Mesendoderm (in vitro differentiated cells): Measurements from ENCODE around the gene MACF1.

Experiments used
- DNase-seq: peaks from one replicate; pipeline ENCODE4 v3.0.0; 2013
- H2AK5ac ChIP-seq: 2 replicates; pipeline ENCODE4 v1.6.1; 2013; ENCODE audit warnings: low read length, inconsistent platforms
- H2BK120ac ChIP-seq: 2 replicates; pipeline ENCODE4 v1.6.1; 2013; ENCODE audit warnings: low read depth, mild to moderate bottlenecking, low read length, moderate library complexity, mixed read lengths
- H2BK15ac ChIP-seq: replicated peaks from 2 replicates; pipeline ENCODE4 v1.6.1; 2013; ENCODE audit warnings: low read depth, mild to moderate bottlenecking, moderate library complexity
- H2BK5ac ChIP-seq: 2 replicates; pipeline ENCODE4 v1.6.1; 2013; ENCODE audit warnings: low read length, inconsistent platforms
- H3K18ac ChIP-seq: 2 replicates; pipeline ENCODE4 v1.6.1; 2013; ENCODE audit warnings: mild to moderate bottlenecking, low read length, mixed read lengths
- H3K23ac ChIP-seq: one replicate; pipeline ENCODE4 v1.6.1; 2013; ENCODE audit warnings: low read length
- H3K27ac ChIP-seq: 2 replicates; pipeline ENCODE4 v1.5.1; 2013; ENCODE audit warnings: low read depth, mild to moderate bottlenecking, inconsistent platforms, low read length, moderate library complexity
- H3K27me3 ChIP-seq: 2 replicates; pipeline ENCODE4 v1.6.1; 2013; ENCODE audit warnings: low read length, control low read depth, mild to moderate bottlenecking, inconsistent platforms; ENCODE audit not compliant: insufficient read depth, poor library complexity
- H3K36me3 ChIP-seq: 2 replicates; pipeline ENCODE4 v1.6.1; 2013; ENCODE audit warnings: low read length, inconsistent platforms; ENCODE audit not compliant: control insufficient read depth, insufficient read depth
- H3K4ac ChIP-seq: one replicate; pipeline ENCODE4 v1.6.1; 2013; ENCODE audit warnings: low read depth, mild to moderate bottlenecking, low read length, moderate library complexity
- H3K4me1 ChIP-seq: 2 replicates; pipeline ENCODE4 v1.6.1; 2013; ENCODE audit warnings: low read depth, low read length, inconsistent platforms; ENCODE audit not compliant: control insufficient read depth
- H3K4me2 ChIP-seq: 2 replicates; pipeline ENCODE4 v1.6.1; 2013; ENCODE audit warnings: low read length
- H3K4me3 ChIP-seq: 2 replicates; pipeline ENCODE4 v1.5.1; 2013; ENCODE audit warnings: mild to moderate bottlenecking, low read length
- H3K56ac ChIP-seq: one replicate; pipeline ENCODE4 v1.6.1; 2013; ENCODE audit warnings: low read length
- H3K79me1 ChIP-seq: 2 replicates; pipeline ENCODE4 v1.6.1; 2013; ENCODE audit warnings: low read length, inconsistent platforms
- H3K79me2 ChIP-seq: 2 replicates; pipeline ENCODE4 v1.6.1; 2013; ENCODE audit warnings: mild to moderate bottlenecking, low read length; ENCODE audit not compliant: control insufficient read depth, insufficient read depth
- H3K9ac ChIP-seq: 2 replicates; pipeline ENCODE4 v1.6.1; 2013; ENCODE audit warnings: low read length, inconsistent platforms
- H4K5ac ChIP-seq: one replicate; pipeline ENCODE4 v1.6.1; 2013; ENCODE audit warnings: low read length
- H4K8ac ChIP-seq: one replicate; pipeline ENCODE4 v1.6.1; 2013; ENCODE audit warnings: low read depth, mild to moderate bottlenecking, control low read depth, low read length, moderate library complexity
- WGBS: extraction: QIAGEN DNeasy Blood & Tissue Kit; methylation state at CpG from one replicate; pipeline ENCODE4 v1.1.7; 2013; ENCODE audit warnings: low lambda C conversion rate, missing lambda C conversion rate; ENCODE audit not compliant: insufficient coverage; ENCODE audit errors: extremely low coverage; 5-methylcytosine and 5-hydroxymethylcytosine counted together

MACF1 gene

GRCh38 chr1:39352881-39353280 lies 148.4 kb downstream of the MACF1 start:
- no peak overlapping the region for H3K4me3 ChIP-seq
- no peak overlapping the region for H3K23ac ChIP-seq
- H2BK5ac ChIP-seq: no peak overlapping the region
- H2BK120ac ChIP-seq: no peak overlapping the region
- H2BK15ac ChIP-seq: no peak overlapping the region
- no peak overlapping the region for H3K56ac ChIP-seq
- no peaks in the 10 kb centered on the region for H3K4me1 ChIP-seq
- H3K36me3 ChIP-seq: peaks cover 9% of the 10 kb centered on the region
- H3K9ac ChIP-seq: no peak overlapping the region
- H3K27ac ChIP-seq: no peak overlapping the region
- no peak overlapping the region for H4K5ac ChIP-seq
- DNase-seq: no peak
- H2AK5ac ChIP-seq: no peak overlapping the region
- no peak overlapping the region for H3K4me2 ChIP-seq
- H3K79me2 ChIP-seq: no peaks in the 10 kb centered on the region
- H3K27me3 ChIP-seq: no peaks in the 10 kb centered on the region
- no peak overlapping the region for H3K4ac ChIP-seq
- H3K79me1 ChIP-seq: no peaks in the 10 kb centered on the region
- no peak overlapping the region for H4K8ac ChIP-seq
- H3K18ac ChIP-seq: no peak overlapping the region
- no CpG with 5 or more reads among the region's 3 CpGs for WGBS

- H3K4me3 ChIP-seq: no peak overlapping the region
- H2BK5ac ChIP-seq: no peak overlapping the region
- no peaks in the 10 kb centered on the region for H3K27me3 ChIP-seq
- no peak overlapping the region for H3K18ac ChIP-seq
- no peak overlapping the region for H2BK15ac ChIP-seq
- no peak overlapping the region for H3K4me2 ChIP-seq
- no peak overlapping the region for H2AK5ac ChIP-seq
- H3K4ac ChIP-seq: no peak overlapping the region
- no peaks in the 10 kb centered on the region for H3K79me2 ChIP-seq
- WGBS: no CpG with 5 or more reads among the region's 3 CpGs
- peaks cover 12% of the 10 kb centered on the region for H3K36me3 ChIP-seq
- no peak overlapping the region for H4K8ac ChIP-seq
- no peak overlapping the region for H3K9ac ChIP-seq
- H3K4me1 ChIP-seq: no peaks in the 10 kb centered on the region
- H3K56ac ChIP-seq: no peak overlapping the region
- H3K79me1 ChIP-seq: no peaks in the 10 kb centered on the region
- no peak overlapping the region for H3K23ac ChIP-seq
- H2BK120ac ChIP-seq: no peak overlapping the region
- no peak overlapping the region for H3K27ac ChIP-seq
- H4K5ac ChIP-seq: no peak overlapping the region
- DNase-seq: no peak
These were observed 150.1 kb downstream of the MACF1 start for GRCh38 chr1:39354572-39354971.

GRCh38 chr1:39358491-39358890 lies 154.0 kb downstream of the MACF1 start:
- H4K8ac ChIP-seq: no peak overlapping the region
- WGBS: no CpG with 5 or more reads among the region's 2 CpGs
- H3K79me1 ChIP-seq: no peaks in the 10 kb centered on the region
- H3K23ac ChIP-seq: no peak overlapping the region
- no peaks in the 10 kb centered on the region for H3K79me2 ChIP-seq
- H2BK15ac ChIP-seq: no peak overlapping the region
- no peak overlapping the region for H3K9ac ChIP-seq
- H3K27me3 ChIP-seq: no peaks in the 10 kb centered on the region
- no peaks in the 10 kb centered on the region for H3K4me1 ChIP-seq
- no peak overlapping the region for H2BK5ac ChIP-seq
- H3K56ac ChIP-seq: no peak overlapping the region
- no peak overlapping the region for H3K27ac ChIP-seq
- no peak overlapping the region for H2BK120ac ChIP-seq
- no peak overlapping the region for H3K4me3 ChIP-seq
- no peak overlapping the region for H3K18ac ChIP-seq
- H3K36me3 ChIP-seq: peaks cover 8% of the 10 kb centered on the region
- H4K5ac ChIP-seq: no peak overlapping the region
- H3K4me2 ChIP-seq: no peak overlapping the region
- no peak for DNase-seq
- H3K4ac ChIP-seq: no peak overlapping the region
- H2AK5ac ChIP-seq: no peak overlapping the region

DNA sequence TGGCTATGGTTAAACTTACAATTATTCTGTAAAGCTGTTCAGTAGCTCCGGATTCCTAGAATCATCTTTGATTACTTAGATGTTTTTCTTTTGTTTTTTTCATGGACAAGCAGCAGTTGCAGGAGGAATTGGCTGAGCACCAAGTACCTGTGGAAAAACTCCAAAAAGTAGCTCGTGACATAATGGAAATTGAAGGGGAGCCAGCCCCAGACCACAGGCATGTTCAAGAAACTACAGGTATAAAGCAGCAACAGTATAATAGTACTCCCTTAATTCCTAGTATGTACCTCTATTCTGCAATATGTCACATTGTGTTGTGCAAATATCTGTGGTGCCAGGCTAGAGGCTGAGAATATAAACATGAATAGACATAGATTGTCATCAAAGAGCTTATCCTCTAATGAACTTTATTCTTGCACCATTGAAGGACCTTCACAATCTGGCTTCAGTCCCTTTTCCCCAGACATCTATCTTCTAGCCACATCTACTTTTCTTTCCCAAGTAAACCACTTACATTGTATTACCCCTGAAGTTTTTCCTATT lies 154.6 kb downstream of the MACF1 start:
- DNase-seq: no peak
- WGBS: no CpG with 5 or more reads among the region's 2 CpGs
- no peak overlapping the region for H3K4me2 ChIP-seq

DNA sequence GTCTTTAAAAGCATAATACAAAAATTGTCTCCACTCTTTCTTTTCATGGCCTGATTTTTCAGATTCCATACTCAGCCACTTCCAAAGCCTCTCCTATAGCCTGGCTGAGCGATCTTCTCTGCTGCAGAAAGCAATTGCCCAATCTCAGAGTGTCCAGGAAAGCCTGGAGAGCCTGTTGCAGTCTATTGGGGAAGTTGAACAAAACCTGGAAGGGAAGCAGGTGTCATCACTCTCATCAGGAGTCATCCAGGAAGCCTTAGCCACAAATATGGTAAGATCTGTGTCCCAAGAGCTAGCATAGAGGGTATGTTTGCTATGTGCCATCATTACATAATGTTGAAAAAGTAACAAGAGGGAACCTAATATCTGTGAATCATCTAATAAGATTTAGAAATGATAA lies 156.2 kb downstream of the MACF1 start:
- Histone ChIP-seq H2BK120ac (no peak overlapping the region), H3K56ac (no peak overlapping the region), H2BK5ac (no peak overlapping the region), H4K8ac (no peak overlapping the region), H3K79me2 (no peaks in the 10 kb centered on the region), H3K9ac (no peak overlapping the region), H2BK15ac (no peak overlapping the region), H3K27ac (no peak overlapping the region), H3K79me1 (no peaks in the 10 kb centered on the region), H3K18ac (no peak overlapping the region), H3K36me3 (peaks cover 8% of the 10 kb centered on the region), H3K4me1 (no peaks in the 10 kb centered on the region), H3K4me3 (no peak overlapping the region), H3K27me3 (no peaks in the 10 kb centered on the region), H3K23ac (no peak overlapping the region), H2AK5ac (no peak overlapping the region), H3K4ac (no peak overlapping the region), H3K4me2 (no peak overlapping the region), H4K5ac (no peak overlapping the region)
- DNase-seq: no peak
- WGBS: no CpG with 5 or more reads among the region's 1 CpG

More for the DNA sequence above, 154.6 kb downstream of the MACF1 start:
- Histone ChIP-seq H4K5ac (no peak overlapping the region), H3K18ac (no peak overlapping the region), H3K79me2 (no peaks in the 10 kb centered on the region), H3K79me1 (no peaks in the 10 kb centered on the region), H2BK5ac (no peak overlapping the region), H3K4ac (no peak overlapping the region), H3K23ac (no peak overlapping the region), H4K8ac (no peak overlapping the region), H3K9ac (no peak overlapping the region), H3K56ac (no peak overlapping the region), H3K4me3 (no peak overlapping the region), H3K36me3 (peaks cover 8% of the 10 kb centered on the region), H2BK15ac (no peak overlapping the region), H2BK120ac (no peak overlapping the region), H2AK5ac (no peak overlapping the region), H3K27me3 (no peaks in the 10 kb centered on the region), H3K27ac (no peak overlapping the region), H3K4me1 (no peaks in the 10 kb centered on the region)

GRCh38 chr1:39361446-39361845 lies 157.0 kb downstream of the MACF1 start:
- Histone ChIP-seq H3K79me1 (no peaks in the 10 kb centered on the region), H2BK120ac (no peak overlapping the region), H3K18ac (no peak overlapping the region), H3K4me2 (no peak overlapping the region), H4K8ac (no peak overlapping the region), H2AK5ac (no peak overlapping the region), H3K27me3 (no peaks in the 10 kb centered on the region), H3K79me2 (no peaks in the 10 kb centered on the region), H3K4me3 (no peak overlapping the region), H3K56ac (no peak overlapping the region), H3K4me1 (no peaks in the 10 kb centered on the region), H4K5ac (no peak overlapping the region), H3K36me3 (peaks cover 8% of the 10 kb centered on the region), H3K23ac (no peak overlapping the region), H3K4ac (no peak overlapping the region), H3K9ac (no peak overlapping the region), H2BK5ac (no peak overlapping the region), H2BK15ac (no peak overlapping the region), H3K27ac (no peak overlapping the region)
- DNase-seq: no peak
- WGBS: no CpG with 5 or more reads among the region's 5 CpGs
